Right lobe of liver (tissue), 6 donors: Measurements from ENCODE around the gene LUZP2. TPM values are rescaled to one million over a fixed set of nuclear protein-coding genes. Genes with fewer than 3 reads are reported as not detected.

Experiments used
- ATAC-seq, 4 donors: fragments of 200-7000 bp; cut with Tn5 transposase; one replicate each; pipeline ENCODE4 v1.9.1; 2020; ENCODE audit warnings: mild to moderate bottlenecking in 4 of 4, moderate library complexity in 4 of 4
- DNase-seq, 3 donors: peaks; one replicate each; pipeline ENCODE4 v3.0.0-alpha.2; 2020
- H3K27ac ChIP-seq, 3 donors: fragments of 200-600 bp; one replicate each; pipeline ENCODE4 v1.8.0; 2022
- H3K27me3 ChIP-seq, 2 donors: fragments of 200-600 bp; one replicate each; pipeline ENCODE4 v1.8.0; 2022
- H3K36me3 ChIP-seq, 4 donors: fragments of 200-600 bp; sonication (generic) in 1 of 4; one replicate each; pipeline versions ENCODE4 v1.5.1 to v1.8.0; 2017 to 2022; ENCODE audit warnings: control low read depth in 1 of 4
- H3K4me1 ChIP-seq, 4 donors: fragments of 200-600 bp; sonication (generic) in 1 of 4; one replicate each; pipeline versions ENCODE4 v1.5.1 to v1.8.0; 2017 to 2022; ENCODE audit warnings: control low read depth in 1 of 4
- H3K4me3 ChIP-seq, 3 donors: fragments of 200-600 bp; one replicate each; pipeline ENCODE4 v1.8.0; 2022
- H3K9me3 ChIP-seq, 4 donors: fragments of 200-600 bp; sonication (generic) in 1 of 4; one replicate each; pipeline versions ENCODE4 v1.5.1 to v1.8.0; 2017 to 2022; ENCODE audit warnings: control low read depth in 1 of 4
- CTCF ChIP-seq, 4 donors: fragments of 200-600 bp in 3 of 4; fragments of 450-650 bp in 1 of 4; IDR thresholded peaks; one replicate each; pipeline versions ENCODE4 v1.5.1 to v1.8.0; 2016 to 2022; ENCODE audit warnings: antibody characterized with exemption in 4 of 4, mild to moderate bottlenecking in 2 of 4
- POLR2A ChIP-seq: fragments of 450-650 bp; IDR thresholded peaks from one replicate; pipeline ENCODE4 v1.6.1; 2017; ENCODE audit warnings: antibody characterized with exemption, mild to moderate bottlenecking
- WGBS: methylation state at CpG from one replicate; pipeline ENCODE4 v1.1.6; 2018; ENCODE audit warnings: low coverage, low lambda C conversion rate; ENCODE audit not compliant: insufficient coverage; ENCODE audit errors: missing lambda C conversion rate; 5-methylcytosine and 5-hydroxymethylcytosine counted together
- intact Hi-C, 2 donors: fragments of 100-400 bp; cut with DNase I; formaldehyde crosslinking; loops; one replicate each; pipeline versions ENCODE4 v1.11.2 to v1.14.1; 2022
- total RNA-seq, 6 experiments: library from RNA; depleted of rRNA in 2 of 6; stranded (reverse); fragments of >200 nt in 2 of 6; fragmentation: NEBNext Ultra II Directional in 3 of 6; extraction: Animal tissue kit (Norgen Biotek cat#: 25700) in 3 of 6; gene quantifications; one replicate each; pipeline versions ENCODE4 v1.1.0 to v1.2.4, GENCODE V29; 2016 to 2023
- donor health status: DM: no; HTN: yes; CAD: no.
- donor health status: DM: no; HTN: no; CAD: no.
- donor health status: DM: no; HTN: no; CAD: no.
- donor health status: DM: no; HTN: yes; CAD: no.
- donor health status: DM: no; HTN: yes; CAD: no.

The LUZP2 gene
- total RNA-seq, 6 experiments from 2014 or later = not detected

DNA sequence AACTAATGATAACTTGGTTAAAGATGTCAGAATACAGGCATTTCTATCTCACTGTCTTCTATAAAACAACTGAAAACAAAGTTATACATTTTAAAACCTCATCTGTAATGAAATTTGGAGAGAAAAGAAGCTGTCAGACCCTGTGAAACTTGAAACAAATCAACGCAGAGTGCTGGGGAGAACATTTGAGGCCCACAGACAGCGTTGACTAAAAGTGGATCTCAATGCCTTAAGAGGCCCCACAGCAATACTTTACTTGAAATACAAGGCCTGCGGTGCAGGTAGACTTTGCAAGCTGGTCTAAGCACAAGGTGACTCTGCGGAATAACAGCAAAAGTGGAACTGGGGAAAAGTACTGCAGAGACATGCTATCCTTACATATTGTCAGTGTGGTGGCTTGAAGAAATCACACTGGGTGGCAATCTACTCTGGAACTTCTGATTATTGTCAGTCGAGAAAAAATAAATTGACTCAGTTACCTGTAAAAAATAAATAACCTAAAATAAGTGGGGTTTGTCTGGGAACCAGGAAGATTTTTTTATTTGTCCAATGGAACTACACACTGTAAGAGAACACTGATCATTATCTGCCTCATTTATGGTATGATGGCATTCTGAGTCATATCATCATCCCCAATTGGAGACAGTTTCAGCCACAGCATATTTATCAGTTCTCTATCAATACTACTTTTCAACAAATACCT lies 138.9 kb downstream of the LUZP2 start:
- intact Hi-C loops = no loop called here
- TF ChIP-seq CTCF (IDR thresholded peaks at IDR 0.05) (no peak), POLR2A (no peak)
- Histone ChIP-seq H3K36me3 (no peaks in the 10 kb centered on the region), H3K4me3 (no peak overlapping the region), H3K4me1 (no peaks in the 10 kb centered on the region), H3K27me3 (no peaks in the 10 kb centered on the region), H3K9me3 (no peaks in the 10 kb centered on the region), H3K27ac (no peak overlapping the region)
- ATAC-seq (no peak), DNase-seq (no peak)
- WGBS = 90% methylated on average over 5 of the region's 5 CpGs

DNA sequence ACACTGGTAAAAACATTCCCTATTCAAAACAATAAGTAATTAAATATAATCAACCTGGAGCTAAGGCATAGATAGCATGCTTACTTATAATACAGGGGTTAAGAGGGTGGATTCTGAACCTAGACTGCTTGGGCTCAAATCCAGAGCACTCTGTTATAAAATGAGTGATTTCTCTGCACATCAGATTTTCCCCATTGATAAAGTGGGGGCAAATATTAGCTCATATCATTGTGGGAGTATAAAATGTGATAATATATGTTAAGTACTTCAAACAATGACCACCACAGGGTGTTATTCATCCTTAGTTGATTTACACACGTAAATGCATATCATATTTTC lies 139.4 kb downstream of the LUZP2 start:
- intact Hi-C loops = no loop called here

GRCh38 chr11:24637520-24637919 lies 140.7 kb downstream of the LUZP2 start:
- Histone ChIP-seq H3K4me1 (no peaks in the 10 kb centered on the region), H3K27ac (no peak overlapping the region), H3K36me3 (no peaks in the 10 kb centered on the region), H3K27me3 (no peaks in the 10 kb centered on the region), H3K4me3 (no peak overlapping the region), H3K9me3 (no peaks in the 10 kb centered on the region)
- TF ChIP-seq POLR2A = no peak
- TF ChIP-seq CTCF (IDR thresholded peaks at IDR 0.05) = no peak
- DNase-seq (no peak), ATAC-seq (no peak)
- 61% methylated on average over 5 of the region's 6 CpGs for WGBS
- intact Hi-C loops = no loop called here

More for the DNA sequence above, 139.4 kb downstream of the LUZP2 start:
- ATAC-seq (no peak), DNase-seq (no peak)
- Histone ChIP-seq H3K27me3 (no peaks in the 10 kb centered on the region), H3K36me3 (no peaks in the 10 kb centered on the region), H3K27ac (no peak overlapping the region), H3K9me3 (no peaks in the 10 kb centered on the region), H3K4me1 (no peaks in the 10 kb centered on the region), H3K4me3 (no peak overlapping the region)
- TF ChIP-seq POLR2A (no peak), CTCF (IDR thresholded peaks at IDR 0.05) (no peak)
- 42% methylated on average over 1 of the region's 1 CpG for WGBS

GRCh38 chr11:24642648-24643047 lies 145.8 kb downstream of the LUZP2 start:
- intact Hi-C loops = no loop called here

More at GRCh38 chr11:24642648-24643047, 145.8 kb downstream of the LUZP2 start:
- Histone ChIP-seq H3K27me3 (no peaks in the 10 kb centered on the region), H3K4me1 (no peaks in the 10 kb centered on the region), H3K9me3 (no peaks in the 10 kb centered on the region), H3K36me3 (no peaks in the 10 kb centered on the region), H3K4me3 (no peak overlapping the region), H3K27ac (no peak overlapping the region)
- TF ChIP-seq CTCF (IDR thresholded peaks at IDR 0.05) = no peak
- no peak for TF ChIP-seq POLR2A
- ATAC-seq (no peak), DNase-seq (no peak)
